ENCODE measurements around the gene SUZ12.
"Not testable (repeated sequence)": the region's sequence is repeated elsewhere in the genome, so short reads cannot be mapped to it uniquely, and the experiment has no call there.

The SUZ12 gene

DNA sequence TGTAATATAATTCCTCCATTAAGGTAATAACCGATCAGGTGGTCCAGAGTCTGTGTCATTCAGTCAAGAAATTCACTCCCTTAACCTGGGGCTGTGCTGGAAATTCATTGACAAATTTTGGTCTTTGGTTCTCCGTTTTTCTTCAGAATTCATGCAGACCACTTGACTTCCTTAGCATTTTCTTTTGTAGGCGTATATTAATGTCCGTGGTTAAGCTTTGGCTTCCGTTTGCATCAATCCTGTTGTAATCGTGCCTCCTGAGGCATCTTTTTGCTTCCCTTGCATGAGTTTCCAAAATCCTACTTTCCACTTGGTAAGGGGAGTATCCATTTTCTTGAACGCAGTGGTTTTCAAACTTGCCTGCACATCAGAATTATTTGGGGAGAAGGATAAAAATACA lies 79.4 kb downstream of the SUZ12 start:
- Histone ChIP-seq H3K4me3 (ENCODE audit: low read depth in 1 of 2, low read length in 1 of 2) (no peak overlapping the region), H3K36me3 (peaks cover 29% of the 10 kb centered on the region), H3K4me1 (ENCODE audit: control insufficient read depth in 1 of 2, insufficient read depth in 1 of 2, low read depth in 1 of 2, low read length in 1 of 2) (peaks cover 69 to 72% of the 10 kb centered on the region in 2 experiments), H3K9me3 (no peaks in the 10 kb centered on the region), H3K27ac (peak overlapping the region; percentile 75), H3K27me3 (no peaks in the 10 kb centered on the region)
- TF ChIP-seq, protein P1, sequence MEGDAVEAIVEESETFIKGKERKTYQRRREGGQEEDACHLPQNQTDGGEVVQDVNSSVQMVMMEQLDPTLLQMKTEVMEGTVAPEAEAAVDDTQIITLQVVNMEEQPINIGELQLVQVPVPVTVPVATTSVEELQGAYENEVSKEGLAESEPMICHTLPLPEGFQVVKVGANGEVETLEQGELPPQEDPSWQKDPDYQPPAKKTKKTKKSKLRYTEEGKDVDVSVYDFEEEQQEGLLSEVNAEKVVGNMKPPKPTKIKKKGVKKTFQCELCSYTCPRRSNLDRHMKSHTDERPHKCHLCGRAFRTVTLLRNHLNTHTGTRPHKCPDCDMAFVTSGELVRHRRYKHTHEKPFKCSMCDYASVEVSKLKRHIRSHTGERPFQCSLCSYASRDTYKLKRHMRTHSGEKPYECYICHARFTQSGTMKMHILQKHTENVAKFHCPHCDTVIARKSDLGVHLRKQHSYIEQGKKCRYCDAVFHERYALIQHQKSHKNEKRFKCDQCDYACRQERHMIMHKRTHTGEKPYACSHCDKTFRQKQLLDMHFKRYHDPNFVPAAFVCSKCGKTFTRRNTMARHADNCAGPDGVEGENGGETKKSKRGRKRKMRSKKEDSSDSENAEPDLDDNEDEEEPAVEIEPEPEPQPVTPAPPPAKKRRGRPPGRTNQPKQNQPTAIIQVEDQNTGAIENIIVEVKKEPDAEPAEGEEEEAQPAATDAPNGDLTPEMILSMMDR (IDR thresholded peaks at IDR 0.05): no peak

GRCh38 chr17:32019228-32019627 lies 82.4 kb downstream of the SUZ12 start:
- no peaks in the 10 kb centered on the region for H3K9me3 ChIP-seq
- peaks cover 49% of the 10 kb centered on the region for H3K36me3 ChIP-seq
- H3K27me3 ChIP-seq: no peaks in the 10 kb centered on the region
- H3K4me3 ChIP-seq (ENCODE audit: low read depth in 1 of 2, low read length in 1 of 2): no peak overlapping the region
- TF ChIP-seq, protein P1 (IDR thresholded peaks at IDR 0.05): no peak
- peaks cover 48 to 50% of the 10 kb centered on the region in 2 experiments for H3K4me1 ChIP-seq (ENCODE audit: control insufficient read depth in 1 of 2, insufficient read depth in 1 of 2, low read depth in 1 of 2, low read length in 1 of 2)
- no peak overlapping the region for H3K27ac ChIP-seq

DNA sequence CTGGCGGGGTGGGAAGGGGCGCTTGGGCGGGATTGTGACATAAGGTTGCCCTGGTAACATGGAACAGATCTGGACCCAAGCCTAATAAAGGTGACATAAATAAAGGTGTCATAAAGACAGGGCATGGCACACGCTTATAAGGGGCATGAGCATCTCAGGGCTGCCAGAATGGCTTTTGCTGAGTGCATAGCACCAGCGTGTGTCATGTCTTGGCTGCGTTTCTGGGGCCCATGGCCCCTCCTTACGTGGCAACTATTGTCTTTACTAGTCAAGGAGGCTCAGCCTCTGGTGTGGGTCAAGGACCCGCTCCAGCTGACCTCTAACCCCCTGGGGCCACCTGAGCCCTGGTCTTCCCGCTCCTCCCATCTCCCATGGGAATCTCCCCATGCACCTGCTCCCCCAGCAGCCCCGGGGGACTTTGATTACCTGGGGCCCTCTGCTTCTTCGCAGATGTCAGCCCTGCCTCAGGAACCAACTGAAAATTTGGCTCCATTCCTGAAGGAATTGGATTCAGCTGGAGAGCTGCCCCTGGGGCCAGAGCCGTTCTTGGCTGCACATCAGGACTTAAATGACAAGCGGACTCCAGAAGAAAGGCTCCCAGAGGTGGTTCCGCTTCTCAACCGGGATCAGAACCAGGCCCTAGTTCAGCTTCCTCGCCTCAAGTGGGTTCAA lies 84.3 kb downstream of the SUZ12 start:
- Histone ChIP-seq H3K9me3 (no peaks in the 10 kb centered on the region), H3K36me3 (peaks cover 53% of the 10 kb centered on the region), H3K27me3 (no peaks in the 10 kb centered on the region), H3K27ac (no peak overlapping the region), H3K4me1 (ENCODE audit: control insufficient read depth in 1 of 2, insufficient read depth in 1 of 2, low read depth in 1 of 2, low read length in 1 of 2) (peaks cover 30 to 31% of the 10 kb centered on the region in 2 experiments), H3K4me3 (ENCODE audit: low read depth in 1 of 2, low read length in 1 of 2) (no peak overlapping the region)
- TF ChIP-seq, protein P1 (IDR thresholded peaks at IDR 0.05): no peak

- Histone ChIP-seq H3K36me3 (peaks cover 58% of the 10 kb centered on the region), H3K9me3 (no peaks in the 10 kb centered on the region), H3K27me3 (no peaks in the 10 kb centered on the region), H3K4me1 (ENCODE audit: control insufficient read depth in 1 of 2, insufficient read depth in 1 of 2, low read depth in 1 of 2, low read length in 1 of 2) (peaks cover 25 to 26% of the 10 kb centered on the region in 2 experiments), H3K4me3 (ENCODE audit: low read depth in 1 of 2, low read length in 1 of 2) (no peak overlapping the region), H3K27ac (no peak overlapping the region)
- TF ChIP-seq, protein P1 (IDR thresholded peaks at IDR 0.05): no peak
Observed at GRCh38 chr17:32021615-32021955, 84.8 kb downstream of the SUZ12 start.

GRCh38 chr17:32022554-32022953 lies 85.7 kb downstream of the SUZ12 start:
- peaks cover 66% of the 10 kb centered on the region for H3K36me3 ChIP-seq
- H3K4me3 ChIP-seq (ENCODE audit: low read depth in 1 of 2, low read length in 1 of 2); H3K27ac ChIP-seq; H3K9me3 ChIP-seq; H3K27me3 ChIP-seq: not testable (repeated sequence)
- H3K4me1 ChIP-seq (ENCODE audit: control insufficient read depth in 1 of 2, insufficient read depth in 1 of 2, low read depth in 1 of 2, low read length in 1 of 2): peaks cover 15 to 17% of the 10 kb centered on the region in 2 experiments

- H3K9me3 ChIP-seq; H3K4me1 ChIP-seq (ENCODE audit: control insufficient read depth in 1 of 2, insufficient read depth in 1 of 2, low read depth in 1 of 2, low read length in 1 of 2): not testable (repeated sequence)
- peaks cover 28% of the 10 kb centered on the region for H3K36me3 ChIP-seq
Observed at GRCh38 chr17:32027271-32027670, 90.5 kb downstream of the SUZ12 start.

More at GRCh38 chr17:32027271-32027670, 90.5 kb downstream of the SUZ12 start:
- not testable (repeated sequence) for H3K27ac ChIP-seq; H3K4me3 ChIP-seq (ENCODE audit: low read depth in 1 of 2, low read length in 1 of 2); H3K27me3 ChIP-seq

All from neutrophil (primary cell).